GM19193 (cell line): ENCODE measurements around the gene CCDC40.

Experiments
- POLR2A ChIP-seq: IDR thresholded peaks from 4 replicates; pipeline ENCODE4 v1.6.1; 2011; ENCODE audit not compliant: insufficient read depth, insufficient read length; ENCODE audit errors: extremely low read depth

CCDC40 gene

DNA sequence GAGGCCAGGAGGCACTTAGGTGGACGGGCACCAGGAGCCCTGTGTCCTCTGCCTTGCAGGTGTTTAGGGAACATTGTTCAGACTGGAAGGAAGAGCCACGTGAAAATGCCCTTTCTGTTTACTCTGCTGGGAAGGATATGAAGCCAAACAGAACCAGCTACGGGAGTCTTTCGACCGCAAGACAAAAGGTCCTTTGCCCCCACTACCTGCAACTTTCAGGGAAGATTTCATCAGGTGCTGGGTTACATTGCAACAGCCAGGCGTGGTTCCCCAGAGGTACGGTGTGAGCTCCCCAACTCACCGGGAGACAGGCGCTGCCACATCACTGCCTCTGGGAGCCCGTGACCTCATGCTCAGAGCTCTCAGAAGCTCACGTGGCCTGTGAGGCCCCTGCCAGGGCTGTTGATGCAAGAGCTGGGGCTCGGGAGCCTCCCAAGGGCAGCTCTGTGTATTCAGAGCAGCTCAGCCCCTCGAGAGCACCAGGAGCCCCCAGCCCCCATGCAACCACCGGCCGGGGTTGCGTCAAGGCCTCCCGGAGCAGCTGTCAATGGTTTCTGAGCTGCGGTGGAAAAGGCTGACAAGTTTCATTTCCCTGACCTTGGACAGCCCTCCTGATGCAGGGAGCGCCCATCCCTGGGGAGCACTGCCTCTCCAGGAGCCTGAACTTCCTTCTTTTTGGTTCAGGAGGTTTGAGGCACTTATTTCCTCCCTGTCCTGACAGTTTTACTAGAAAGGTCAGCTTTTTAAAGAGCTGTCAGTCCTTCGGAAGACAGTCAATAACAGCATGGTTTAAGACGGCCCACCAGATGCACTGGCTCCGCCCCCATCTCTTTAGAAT lies 42.8 kb upstream of the CCDC40 start:
- no peak for TF ChIP-seq POLR2A

DNA sequence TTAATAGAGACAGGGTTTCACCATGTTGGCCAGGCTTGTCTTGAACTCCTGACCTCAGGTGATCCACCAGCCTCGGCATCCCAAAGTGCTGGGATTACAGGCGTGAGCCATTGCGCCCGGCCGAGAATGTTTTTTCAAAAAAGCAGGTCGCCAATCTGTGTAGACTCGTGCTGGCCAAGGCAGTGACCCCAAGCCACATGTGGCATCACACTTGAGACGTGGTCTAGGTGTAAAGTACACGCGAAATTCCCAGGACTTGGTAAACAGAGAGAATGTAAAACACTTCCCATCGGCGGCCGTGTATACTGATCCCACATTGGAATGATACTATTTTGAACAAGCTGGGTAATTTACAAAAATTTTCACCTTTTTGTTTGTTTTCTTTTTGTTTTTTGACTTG lies 41.8 kb upstream of the CCDC40 start:
- no peak for TF ChIP-seq POLR2A

DNA sequence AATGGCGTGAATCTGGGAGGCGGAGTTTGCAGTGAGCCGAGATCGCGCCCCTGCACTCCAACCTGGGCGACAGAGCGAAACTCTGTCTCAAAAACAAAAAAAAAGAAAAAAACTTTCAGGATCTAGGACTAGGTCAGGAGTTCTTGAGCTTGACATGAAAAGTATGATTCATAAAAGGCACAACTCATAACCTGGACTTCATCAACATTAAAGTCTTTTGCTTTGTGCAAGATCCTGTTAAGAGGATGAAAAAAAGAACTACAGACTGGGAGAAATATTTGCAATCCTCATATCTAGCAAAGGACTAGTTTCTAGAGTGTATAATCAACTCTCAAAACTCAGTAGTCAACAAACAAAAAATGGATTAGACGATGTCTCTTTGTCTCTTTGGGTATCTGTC lies 40.7 kb upstream of the CCDC40 start:
- no peak for TF ChIP-seq POLR2A

GRCh38 chr17:79996291-79996690 lies 40.2 kb upstream of the CCDC40 start:
- TF ChIP-seq POLR2A: no peak

- TF ChIP-seq POLR2A: no peak
These were observed 39.3 kb upstream of the CCDC40 start for GRCh38 chr17:79997011-79997660.

GRCh38 chr17:80000136-80000535 lies 36.3 kb upstream of the CCDC40 start:
- TF ChIP-seq POLR2A: no peak

DNA sequence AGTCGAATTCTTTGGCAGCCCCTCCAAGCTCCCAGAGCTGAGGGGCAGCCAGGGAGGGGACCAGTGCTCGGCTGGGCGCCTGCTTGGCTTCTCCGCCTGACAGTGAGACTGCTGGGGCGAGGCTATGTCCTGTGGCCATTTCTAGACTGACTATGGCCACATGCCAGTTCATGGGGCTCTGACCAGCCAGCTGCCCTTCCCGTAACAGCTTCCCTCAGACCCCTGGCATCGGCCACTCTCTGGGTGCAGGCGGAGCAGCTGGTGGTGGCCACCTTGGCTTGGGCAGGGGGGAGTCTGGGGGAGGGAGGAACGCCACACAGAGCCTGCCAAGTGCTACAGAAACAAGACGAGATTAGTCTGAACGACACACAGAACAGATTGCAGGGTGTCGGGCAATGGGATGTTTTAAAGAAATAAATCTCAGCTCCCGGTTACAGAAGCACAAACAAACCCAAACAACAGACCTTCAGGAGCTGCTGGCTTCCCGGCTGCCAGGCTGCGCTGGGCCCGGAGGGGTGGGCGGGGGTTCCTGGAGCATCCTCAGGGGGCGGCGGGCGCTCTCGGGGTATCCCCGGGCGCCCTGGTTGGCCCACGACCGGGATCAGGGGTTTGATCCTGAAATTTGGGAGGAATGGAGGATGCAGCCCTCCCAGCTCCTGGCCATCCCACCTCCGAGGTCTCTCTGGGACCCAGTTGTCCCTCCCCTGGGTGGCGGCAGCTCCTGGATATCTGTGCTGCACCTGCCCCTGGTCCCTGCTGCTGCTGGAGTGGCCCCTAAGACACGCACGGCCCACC lies 35.3 kb upstream of the CCDC40 start:
- no peak for TF ChIP-seq POLR2A

DNA sequence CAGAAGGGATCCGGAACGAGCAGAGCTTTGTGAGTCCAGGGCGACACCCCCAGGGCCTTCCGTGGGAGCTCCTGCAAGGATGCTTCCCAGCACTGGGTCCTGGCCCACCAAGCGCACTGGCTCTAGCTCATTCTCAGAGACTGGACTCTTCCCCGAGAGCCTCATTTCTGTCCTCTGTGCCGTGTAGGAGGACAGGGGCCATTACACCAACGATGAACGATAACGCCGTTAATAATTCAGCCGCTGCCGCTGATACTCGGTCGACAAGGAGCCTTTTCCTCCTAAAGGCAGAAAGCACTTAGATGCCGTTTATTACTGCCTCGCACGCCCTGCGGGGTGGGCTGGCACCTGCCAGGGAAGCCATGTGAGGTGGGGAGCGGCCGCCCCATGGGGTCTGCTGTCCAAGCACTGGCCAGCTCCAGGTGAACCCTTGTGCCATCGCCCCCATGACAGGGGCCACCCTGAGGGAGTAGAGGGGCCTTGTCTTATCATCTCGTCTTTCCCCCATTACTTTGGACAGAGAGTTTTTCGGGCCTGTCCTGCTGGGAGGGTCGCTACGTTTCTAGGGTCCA lies 34.3 kb upstream of the CCDC40 start:
- no peak for TF ChIP-seq POLR2A

- TF ChIP-seq POLR2A: no peak
These were observed 33.6 kb upstream of the CCDC40 start for GRCh38 chr17:80002690-80003490.

- TF ChIP-seq POLR2A: no peak
These were observed 32.5 kb upstream of the CCDC40 start for GRCh38 chr17:80003969-80004368.

GRCh38 chr17:80005360-80006338 lies 30.8 kb upstream of the CCDC40 start:
- no peak for TF ChIP-seq POLR2A

DNA sequence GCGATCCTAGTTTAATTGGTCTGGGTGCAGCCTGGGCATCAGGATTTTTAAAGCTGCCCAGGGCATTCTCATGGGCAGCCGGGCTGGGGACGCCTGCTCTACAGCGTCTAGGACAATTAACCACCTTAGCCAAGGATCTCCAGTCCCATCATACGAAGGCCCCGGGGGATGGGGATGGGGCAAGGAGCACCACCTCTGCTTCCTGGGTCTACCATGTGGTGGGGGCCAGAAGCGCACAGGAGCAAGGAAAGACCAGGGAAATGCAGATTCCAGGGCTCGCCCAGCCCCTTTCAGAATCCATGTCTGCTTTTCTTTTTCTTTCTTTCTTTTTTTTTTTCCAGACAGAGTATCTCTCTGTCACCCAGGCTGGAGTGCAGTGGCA lies 30.1 kb upstream of the CCDC40 start:
- TF ChIP-seq POLR2A: no peak
